ENCODE measurements around the gene USP13.

USP13 gene

DNA sequence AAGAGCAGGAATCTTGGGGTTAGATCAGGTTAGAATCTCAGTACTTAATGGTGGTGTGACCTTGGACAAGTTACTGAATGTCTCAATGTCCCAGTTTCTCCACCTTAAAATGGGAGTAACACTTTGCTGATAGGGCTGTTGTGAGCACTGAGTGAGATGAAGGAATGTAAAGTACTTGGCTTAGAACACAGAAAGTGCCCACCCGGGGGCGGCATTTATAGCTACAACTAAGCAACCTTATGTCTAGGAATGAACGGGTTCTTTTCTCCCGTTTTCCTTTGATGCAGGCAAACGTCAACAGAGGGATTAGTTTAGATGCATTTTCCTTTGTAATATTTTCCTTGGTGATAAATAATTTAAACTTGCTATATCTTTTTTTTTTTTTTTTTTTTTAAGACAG, 176.6 kb downstream of the USP13 start:
- CTCF ChIA-PET, result no interaction called here
- POLR2A ChIA-PET, result no interaction called here
- TF ChIP-seq, protein P1, sequence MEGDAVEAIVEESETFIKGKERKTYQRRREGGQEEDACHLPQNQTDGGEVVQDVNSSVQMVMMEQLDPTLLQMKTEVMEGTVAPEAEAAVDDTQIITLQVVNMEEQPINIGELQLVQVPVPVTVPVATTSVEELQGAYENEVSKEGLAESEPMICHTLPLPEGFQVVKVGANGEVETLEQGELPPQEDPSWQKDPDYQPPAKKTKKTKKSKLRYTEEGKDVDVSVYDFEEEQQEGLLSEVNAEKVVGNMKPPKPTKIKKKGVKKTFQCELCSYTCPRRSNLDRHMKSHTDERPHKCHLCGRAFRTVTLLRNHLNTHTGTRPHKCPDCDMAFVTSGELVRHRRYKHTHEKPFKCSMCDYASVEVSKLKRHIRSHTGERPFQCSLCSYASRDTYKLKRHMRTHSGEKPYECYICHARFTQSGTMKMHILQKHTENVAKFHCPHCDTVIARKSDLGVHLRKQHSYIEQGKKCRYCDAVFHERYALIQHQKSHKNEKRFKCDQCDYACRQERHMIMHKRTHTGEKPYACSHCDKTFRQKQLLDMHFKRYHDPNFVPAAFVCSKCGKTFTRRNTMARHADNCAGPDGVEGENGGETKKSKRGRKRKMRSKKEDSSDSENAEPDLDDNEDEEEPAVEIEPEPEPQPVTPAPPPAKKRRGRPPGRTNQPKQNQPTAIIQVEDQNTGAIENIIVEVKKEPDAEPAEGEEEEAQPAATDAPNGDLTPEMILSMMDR (IDR thresholded peaks at IDR 0.05; ENCODE audit: control extremely low read depth, extremely low read depth, low read depth, missing control alignments), result no peak
- DNase-seq (ENCODE audit: extremely low spot score), result no peak

DNA sequence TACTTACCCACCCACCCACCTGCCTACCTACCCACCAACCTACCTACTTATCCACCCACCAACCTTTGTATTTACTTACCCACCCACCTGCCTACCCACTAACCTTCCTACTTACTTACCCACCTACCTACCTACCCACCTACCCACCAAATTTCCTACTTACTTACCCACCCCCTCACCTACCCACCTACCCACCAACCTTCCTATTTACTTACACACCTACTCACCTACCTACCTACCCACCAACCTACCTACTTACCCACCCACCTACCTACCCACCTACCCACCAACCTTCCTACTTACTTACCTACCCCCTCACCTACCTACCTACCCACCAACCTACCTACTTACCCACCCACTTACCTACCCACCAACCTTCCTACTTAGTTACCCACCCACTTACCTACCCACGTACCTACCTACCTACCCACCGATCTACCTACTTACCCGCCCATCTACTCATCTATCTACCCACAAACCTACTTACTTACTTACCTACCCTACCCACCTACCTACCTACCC, 179.6 kb downstream of the USP13 start:
- ChIA-PET POLR2A (no interaction called here), CTCF (interaction anchor here (0.8 to 1.3 kb wide), 4 partner anchors 8 to 97 kb away, joined by 3 to 4 read pairs (median 3); no protein-coding TSS in a partner anchor)
- no peak for DNase-seq (ENCODE audit: extremely low spot score)
- TF ChIP-seq, protein P1 (IDR thresholded peaks at IDR 0.05; ENCODE audit: control extremely low read depth, extremely low read depth, low read depth, missing control alignments), result no peak

DNA sequence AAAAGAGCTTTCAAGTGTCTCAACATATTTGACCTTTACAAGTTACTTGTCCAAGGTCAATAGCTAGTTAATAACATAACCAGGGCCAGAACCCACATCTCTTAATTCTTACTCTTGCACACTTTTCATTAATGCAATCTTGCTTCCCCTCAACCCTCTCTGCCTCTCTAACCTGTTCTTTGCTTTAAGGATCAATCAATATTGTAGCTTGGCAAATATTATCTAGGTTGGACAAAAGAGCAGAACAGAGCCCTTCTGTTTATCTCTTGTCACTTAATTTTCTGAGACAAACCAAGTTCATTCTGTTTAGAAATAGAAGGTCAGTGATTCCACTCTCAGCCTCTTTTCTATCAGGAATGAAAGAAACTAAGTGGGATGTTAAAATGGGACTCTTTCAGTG, 180.5 kb downstream of the USP13 start:
- DNase-seq (ENCODE audit: extremely low spot score), result no peak
- TF ChIP-seq, protein P1 (IDR thresholded peaks at IDR 0.05; ENCODE audit: control extremely low read depth, extremely low read depth, low read depth, missing control alignments), result no peak
- ChIA-PET POLR2A (no interaction called here), CTCF (interaction anchor here (0.7 to 1.3 kb wide), 4 partner anchors 9 to 22 kb away, joined by 3 to 4 read pairs (median 3); no protein-coding TSS in a partner anchor)

DNA sequence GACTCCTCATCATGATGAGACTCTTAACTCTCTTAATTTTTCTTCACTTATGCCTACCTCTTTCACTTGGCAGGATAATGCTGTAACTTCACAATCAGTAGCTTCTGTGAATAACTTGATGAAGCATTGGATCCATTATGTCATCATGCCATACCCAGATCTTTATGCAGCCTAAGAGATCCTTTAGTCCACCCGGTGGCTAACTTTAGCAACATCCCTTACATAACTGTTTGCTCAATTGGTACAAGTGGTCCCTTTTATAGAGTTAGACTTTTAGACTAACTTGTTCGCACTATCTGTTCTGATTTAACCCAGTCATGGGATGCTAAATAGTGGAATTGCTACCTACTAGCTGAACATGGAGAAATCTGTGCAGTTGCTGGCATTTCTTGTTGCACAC, 184.5 kb downstream of the USP13 start:
- POLR2A ChIA-PET, result no interaction called here
- CTCF ChIA-PET, result interaction anchor here (1.5 to 1.6 kb wide), 2 partner anchors 14 to 188 kb away, joined by 5 read pairs; no protein-coding TSS in a partner anchor
- DNase-seq (ENCODE audit: extremely low spot score), result no peak
- TF ChIP-seq, protein P1 (IDR thresholded peaks at IDR 0.05; ENCODE audit: control extremely low read depth, extremely low read depth, low read depth, missing control alignments), result no peak
